ENCODE measurements around the gene NCK1. TPM values are rescaled to one million over a fixed set of nuclear protein-coding genes. Genes with fewer than 3 reads are reported as not detected.

NCK1 gene
- total and polyA plus RNA-seq, 10 of the 15 experiments (the other 5 are each of a cell fraction or from before 2014, with no cell fraction given), result 15.6 to 33.4 (median 25.0) TPM

DNA sequence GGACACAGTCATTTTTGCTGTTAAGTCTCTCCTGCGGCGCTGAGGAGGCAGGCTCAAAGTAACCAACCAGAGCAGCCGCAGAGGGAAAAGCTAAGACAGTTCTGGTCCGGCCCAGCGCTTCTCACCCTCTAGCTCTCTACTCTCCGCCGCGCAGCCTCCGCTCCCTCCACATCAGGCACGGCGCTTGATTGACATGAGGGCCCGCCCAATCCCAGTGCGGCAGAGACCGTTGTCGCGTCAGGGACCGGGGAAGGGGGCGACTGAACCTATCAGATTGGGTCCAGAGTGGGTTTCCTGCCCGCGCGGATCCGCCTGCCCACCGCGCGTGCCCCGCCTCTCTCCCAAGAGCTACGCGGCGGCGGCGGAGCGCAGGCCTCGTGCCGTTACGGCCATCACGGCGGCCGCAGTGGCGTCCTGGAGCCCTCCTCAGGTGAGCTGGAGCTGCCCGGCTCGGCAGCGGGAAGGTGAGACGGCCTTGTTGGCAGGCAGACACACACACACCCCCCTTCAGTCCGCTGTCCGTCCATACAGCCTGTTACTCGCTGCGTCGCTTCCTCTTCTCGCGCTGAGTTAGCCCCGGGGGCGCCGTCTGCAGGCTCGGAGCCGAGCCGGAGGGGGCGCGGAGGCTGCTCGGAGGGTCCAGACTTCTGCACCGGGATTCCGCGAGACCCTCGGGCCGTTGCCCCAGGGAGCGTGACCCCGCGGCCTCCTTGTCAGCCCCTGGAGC is at the start of gene NCK1 (continued):
- TF ChIP-seq EGR1 (IDR thresholded peaks at IDR 0.05; ENCODE audit: borderline replicate concordance in 1 of 2, low read depth in 2 of 2, low read length in 2 of 2), result peak in 1 of 2 experiments; percentile 58; a peak in 1 of 3 replicates
- no peak for TF ChIP-seq JUND (IDR thresholded peaks at IDR 0.05; ENCODE audit: low read depth, low read length)
- peak; percentile 52 for TF ChIP-seq RELA (IDR thresholded peaks at IDR 0.05; ENCODE audit: borderline replicate concordance, partially characterized antibody)
- TF ChIP-seq, protein P1, sequence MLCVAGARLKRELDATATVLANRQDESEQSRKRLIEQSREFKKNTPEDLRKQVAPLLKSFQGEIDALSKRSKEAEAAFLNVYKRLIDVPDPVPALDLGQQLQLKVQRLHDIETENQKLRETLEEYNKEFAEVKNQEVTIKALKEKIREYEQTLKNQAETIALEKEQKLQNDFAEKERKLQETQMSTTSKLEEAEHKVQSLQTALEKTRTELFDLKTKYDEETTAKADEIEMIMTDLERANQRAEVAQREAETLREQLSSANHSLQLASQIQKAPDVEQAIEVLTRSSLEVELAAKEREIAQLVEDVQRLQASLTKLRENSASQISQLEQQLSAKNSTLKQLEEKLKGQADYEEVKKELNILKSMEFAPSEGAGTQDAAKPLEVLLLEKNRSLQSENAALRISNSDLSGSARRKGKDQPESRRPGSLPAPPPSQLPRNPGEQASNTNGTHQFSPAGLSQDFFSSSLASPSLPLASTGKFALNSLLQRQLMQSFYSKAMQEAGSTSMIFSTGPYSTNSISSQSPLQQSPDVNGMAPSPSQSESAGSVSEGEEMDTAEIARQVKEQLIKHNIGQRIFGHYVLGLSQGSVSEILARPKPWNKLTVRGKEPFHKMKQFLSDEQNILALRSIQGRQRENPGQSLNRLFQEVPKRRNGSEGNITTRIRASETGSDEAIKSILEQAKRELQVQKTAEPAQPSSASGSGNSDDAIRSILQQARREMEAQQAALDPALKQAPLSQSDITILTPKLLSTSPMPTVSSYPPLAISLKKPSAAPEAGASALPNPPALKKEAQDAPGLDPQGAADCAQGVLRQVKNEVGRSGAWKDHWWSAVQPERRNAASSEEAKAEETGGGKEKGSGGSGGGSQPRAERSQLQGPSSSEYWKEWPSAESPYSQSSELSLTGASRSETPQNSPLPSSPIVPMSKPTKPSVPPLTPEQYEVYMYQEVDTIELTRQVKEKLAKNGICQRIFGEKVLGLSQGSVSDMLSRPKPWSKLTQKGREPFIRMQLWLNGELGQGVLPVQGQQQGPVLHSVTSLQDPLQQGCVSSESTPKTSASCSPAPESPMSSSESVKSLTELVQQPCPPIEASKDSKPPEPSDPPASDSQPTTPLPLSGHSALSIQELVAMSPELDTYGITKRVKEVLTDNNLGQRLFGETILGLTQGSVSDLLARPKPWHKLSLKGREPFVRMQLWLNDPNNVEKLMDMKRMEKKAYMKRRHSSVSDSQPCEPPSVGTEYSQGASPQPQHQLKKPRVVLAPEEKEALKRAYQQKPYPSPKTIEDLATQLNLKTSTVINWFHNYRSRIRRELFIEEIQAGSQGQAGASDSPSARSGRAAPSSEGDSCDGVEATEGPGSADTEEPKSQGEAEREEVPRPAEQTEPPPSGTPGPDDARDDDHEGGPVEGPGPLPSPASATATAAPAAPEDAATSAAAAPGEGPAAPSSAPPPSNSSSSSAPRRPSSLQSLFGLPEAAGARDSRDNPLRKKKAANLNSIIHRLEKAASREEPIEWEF (IDR thresholded peaks at IDR 0.05; ENCODE audit: insufficient replicate concordance, low read depth, low read length), result no peak
- no peak for TF ChIP-seq SMC3 (IDR thresholded peaks at IDR 0.05; ENCODE audit: borderline replicate concordance, low read length)
- TF ChIP-seq, protein P2, sequence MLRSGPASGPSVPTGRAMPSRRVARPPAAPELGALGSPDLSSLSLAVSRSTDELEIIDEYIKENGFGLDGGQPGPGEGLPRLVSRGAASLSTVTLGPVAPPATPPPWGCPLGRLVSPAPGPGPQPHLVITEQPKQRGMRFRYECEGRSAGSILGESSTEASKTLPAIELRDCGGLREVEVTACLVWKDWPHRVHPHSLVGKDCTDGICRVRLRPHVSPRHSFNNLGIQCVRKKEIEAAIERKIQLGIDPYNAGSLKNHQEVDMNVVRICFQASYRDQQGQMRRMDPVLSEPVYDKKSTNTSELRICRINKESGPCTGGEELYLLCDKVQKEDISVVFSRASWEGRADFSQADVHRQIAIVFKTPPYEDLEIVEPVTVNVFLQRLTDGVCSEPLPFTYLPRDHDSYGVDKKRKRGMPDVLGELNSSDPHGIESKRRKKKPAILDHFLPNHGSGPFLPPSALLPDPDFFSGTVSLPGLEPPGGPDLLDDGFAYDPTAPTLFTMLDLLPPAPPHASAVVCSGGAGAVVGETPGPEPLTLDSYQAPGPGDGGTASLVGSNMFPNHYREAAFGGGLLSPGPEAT (IDR thresholded peaks at IDR 0.05; ENCODE audit: low read depth), result no peak
- TF ChIP-seq POU2F2 (IDR thresholded peaks at IDR 0.05; ENCODE audit: borderline replicate concordance, low read depth, low read length), result no peak
- peak; percentile 98 for TF ChIP-seq POLR2A (IDR thresholded peaks at IDR 0.05; ENCODE audit: low read depth, low read length)
- TF ChIP-seq HDGF (IDR thresholded peaks at IDR 0.05), result peak; percentile 87
- TF ChIP-seq, protein P3, sequence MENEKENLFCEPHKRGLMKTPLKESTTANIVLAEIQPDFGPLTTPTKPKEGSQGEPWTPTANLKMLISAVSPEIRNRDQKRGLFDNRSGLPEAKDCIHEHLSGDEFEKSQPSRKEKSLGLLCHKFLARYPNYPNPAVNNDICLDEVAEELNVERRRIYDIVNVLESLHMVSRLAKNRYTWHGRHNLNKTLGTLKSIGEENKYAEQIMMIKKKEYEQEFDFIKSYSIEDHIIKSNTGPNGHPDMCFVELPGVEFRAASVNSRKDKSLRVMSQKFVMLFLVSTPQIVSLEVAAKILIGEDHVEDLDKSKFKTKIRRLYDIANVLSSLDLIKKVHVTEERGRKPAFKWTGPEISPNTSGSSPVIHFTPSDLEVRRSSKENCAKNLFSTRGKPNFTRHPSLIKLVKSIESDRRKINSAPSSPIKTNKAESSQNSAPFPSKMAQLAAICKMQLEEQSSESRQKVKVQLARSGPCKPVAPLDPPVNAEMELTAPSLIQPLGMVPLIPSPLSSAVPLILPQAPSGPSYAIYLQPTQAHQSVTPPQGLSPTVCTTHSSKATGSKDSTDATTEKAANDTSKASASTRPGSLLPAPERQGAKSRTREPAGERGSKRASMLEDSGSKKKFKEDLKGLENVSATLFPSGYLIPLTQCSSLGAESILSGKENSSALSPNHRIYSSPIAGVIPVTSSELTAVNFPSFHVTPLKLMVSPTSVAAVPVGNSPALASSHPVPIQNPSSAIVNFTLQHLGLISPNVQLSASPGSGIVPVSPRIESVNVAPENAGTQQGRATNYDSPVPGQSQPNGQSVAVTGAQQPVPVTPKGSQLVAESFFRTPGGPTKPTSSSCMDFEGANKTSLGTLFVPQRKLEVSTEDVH (IDR thresholded peaks at IDR 0.05; ENCODE audit: low read depth, partially characterized antibody), result no peak
- peak; percentile 38; the same call in 1 of the 2 replicates for TF ChIP-seq TCF12 (IDR thresholded peaks at IDR 0.05; ENCODE audit: low read depth, low read length)
- TF ChIP-seq ESRRA (IDR thresholded peaks at IDR 0.05; ENCODE audit: low read length), result no peak
- TF ChIP-seq, protein P4, sequence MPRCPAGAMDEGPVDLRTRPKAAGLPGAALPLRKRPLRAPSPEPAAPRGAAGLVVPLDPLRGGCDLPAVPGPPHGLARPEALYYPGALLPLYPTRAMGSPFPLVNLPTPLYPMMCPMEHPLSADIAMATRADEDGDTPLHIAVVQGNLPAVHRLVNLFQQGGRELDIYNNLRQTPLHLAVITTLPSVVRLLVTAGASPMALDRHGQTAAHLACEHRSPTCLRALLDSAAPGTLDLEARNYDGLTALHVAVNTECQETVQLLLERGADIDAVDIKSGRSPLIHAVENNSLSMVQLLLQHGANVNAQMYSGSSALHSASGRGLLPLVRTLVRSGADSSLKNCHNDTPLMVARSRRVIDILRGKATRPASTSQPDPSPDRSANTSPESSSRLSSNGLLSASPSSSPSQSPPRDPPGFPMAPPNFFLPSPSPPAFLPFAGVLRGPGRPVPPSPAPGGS (IDR thresholded peaks at IDR 0.05; ENCODE audit: borderline replicate concordance, insufficient read depth, low read depth, low read length, poor library complexity, severe bottlenecking), result no peak
- TF ChIP-seq CHD2 (IDR thresholded peaks at IDR 0.05; ENCODE audit: borderline replicate concordance, low read depth, low read length), result peak; percentile 85
- TF ChIP-seq YY1 (IDR thresholded peaks at IDR 0.05; ENCODE audit: low read depth, low read length), result peak; percentile 88
- TF ChIP-seq SREBF1 (IDR thresholded peaks at IDR 0.05; ENCODE audit: low read length), result no peak

Data from GM12878 (cell line).